ENCODE measurements around the gene C16orf74. TPM values are rescaled to one million over a fixed set of nuclear protein-coding genes. Genes with fewer than 3 reads are reported as not detected.
A peak's percentile ranks its signal among the peaks of the same experiment; 100 is the strongest.

C16orf74 gene
- total and polyA plus RNA-seq, 11 donors, result 0.53 to 4.1 (median 1.6) TPM

GRCh38 chr16:85704011-85704410 is 46.9 kb downstream of the C16orf74 start:
- no peaks in the 10 kb centered on the region for H3K36me3 ChIP-seq
- H3K27ac ChIP-seq, result no peak overlapping the region
- TF ChIP-seq CTCF (IDR thresholded peaks at IDR 0.05) (no peak), POLR2A (IDR thresholded peaks at IDR 0.05) (no peak)
- DNase-seq (no peak), ATAC-seq (no peak)
- H3K9me3 ChIP-seq, result peaks cover 0 to 2% (median 0%) of the 10 kb centered on the region in 12 donors
- WGBS, 4 donors, result 87 to 91% (median 90%) methylated on average over 11 of the region's 11 CpGs
- no peaks in the 10 kb centered on the region for H3K27me3 ChIP-seq
- intact Hi-C loops (cut with DNase I), result no loop called here
- peaks cover 0 to 6% (median 0%) of the 10 kb centered on the region in 12 donors for H3K4me1 ChIP-seq
- H3K4me3 ChIP-seq, result no peak overlapping the region

GRCh38 chr16:85699628-85700027 is 51.3 kb downstream of the C16orf74 start:
- DNase-seq (peak in 2 of 5 donors; percentile 39 to 50), ATAC-seq (peak; percentile 59 to 87 (median 84))
- H3K9me3 ChIP-seq, result peaks cover 0 to 2% (median 0%) of the 10 kb centered on the region in 12 donors
- peaks cover 0 to 26% (median 0%) of the 10 kb centered on the region in 9 donors for H3K27me3 ChIP-seq
- H3K4me1 ChIP-seq, result peaks cover 0 to 6% (median 0%) of the 10 kb centered on the region in 12 donors
- H3K4me3 ChIP-seq, result no peak overlapping the region
- 31 to 45% (median 43%) methylated on average over 7 of the region's 7 CpGs for WGBS, 4 donors
- no peaks in the 10 kb centered on the region for H3K36me3 ChIP-seq
- H3K27ac ChIP-seq, result no peak overlapping the region
- intact Hi-C loops (cut with DNase I), result no loop called here
- TF ChIP-seq CTCF (IDR thresholded peaks at IDR 0.05) (no peak), POLR2A (IDR thresholded peaks at IDR 0.05) (no peak)

GRCh38 chr16:85698935-85699558 is 51.8 kb downstream of the C16orf74 start:
- ATAC-seq, result no peak
- Histone ChIP-seq H3K27me3 (peaks cover 0 to 32% (median 0%) of the 10 kb centered on the region in 9 donors), H3K27ac (no peak overlapping the region), H3K4me1 (peaks cover 0 to 6% (median 0%) of the 10 kb centered on the region in 12 donors), H3K9me3 (peaks cover 0 to 2% (median 0%) of the 10 kb centered on the region in 12 donors), H3K36me3 (no peaks in the 10 kb centered on the region), H3K4me3 (no peak overlapping the region)
- TF ChIP-seq POLR2A (IDR thresholded peaks at IDR 0.05) (no peak), CTCF (IDR thresholded peaks at IDR 0.05) (no peak)
- intact Hi-C loops (cut with DNase I), result no loop called here
- 70 to 74% (median 73%) methylated on average over 12 of the region's 12 CpGs for WGBS, 4 donors
- no peak for DNase-seq

- Histone ChIP-seq H3K4me1 (peaks cover 0 to 6% (median 0%) of the 10 kb centered on the region in 12 donors), H3K27me3 (peaks cover 0 to 33% (median 0%) of the 10 kb centered on the region in 9 donors), H3K36me3 (no peaks in the 10 kb centered on the region), H3K9me3 (peaks cover 0 to 2% (median 0%) of the 10 kb centered on the region in 12 donors), H3K4me3 (no peak overlapping the region), H3K27ac (no peak overlapping the region)
- 84 to 96% (median 93%) methylated on average over 4 to 7 of the region's 7 CpGs for WGBS, 4 donors
- intact Hi-C loops (cut with DNase I), result no loop called here
- ATAC-seq, result no peak
- no peak for TF ChIP-seq POLR2A (IDR thresholded peaks at IDR 0.05)
- TF ChIP-seq CTCF (IDR thresholded peaks at IDR 0.05), result no peak
- no peak for DNase-seq
Measured at GRCh38 chr16:85698459-85698891, 52.4 kb downstream of the C16orf74 start.
